Caco-2 (cell line): ENCODE results near the gene NECTIN2. TPM values are rescaled to one million over a fixed set of nuclear protein-coding genes. Genes with fewer than 3 reads are reported as not detected.
"Not testable (repeated sequence)": the region's sequence is repeated elsewhere in the genome, so short reads cannot be mapped to it uniquely, and the experiment has no call there.

Experiments used
- BruUV-seq: library from RNA; stranded (reverse); fragments of 400-500 nt; replicated peaks from 2 replicates; lab custom pipeline; 2021; lab: Mats Ljungman, UMichigan
- CTCF ChIA-PET: fragments of 300-600 bp; sonication (Branson Sonifier 250); formaldehyde crosslinking; loops from one replicate; lab custom pipeline; 2022; ENCODE audit warnings: antibody characterized with exemption; lab: Charles Lee
- POLR2A ChIA-PET: fragments of 300-600 bp; sonication (Branson Sonifier 250); formaldehyde crosslinking; loops from one replicate; lab custom pipeline; 2022; ENCODE audit warnings: antibody characterized with exemption; lab: Charles Lee
- DNase-seq, 2 experiments: peaks; one replicate each; pipeline versions ENCODE4 v3.0.0 to v3.0.0-alpha.2; 2020 to 2022
- H3K27me3 ChIP-seq: replicated peaks from 2 replicates; pipeline ENCODE4 v1.6.0; 2011; ENCODE audit warnings: low read length; ENCODE audit not compliant: control insufficient read depth, insufficient read depth
- H3K36me3 ChIP-seq: 2 replicates; pipeline ENCODE4 v1.5.1; 2011; ENCODE audit warnings: low read length; ENCODE audit not compliant: control insufficient read depth, insufficient read depth
- H3K4me1 ChIP-seq: fragments of 250-450 bp; sonication (Bioruptor Pico); 2 replicates; pipeline ENCODE4 v1.5.1; 2020; ENCODE audit warnings: mild to moderate bottlenecking
- H3K4me3 ChIP-seq: 2 replicates; pipeline ENCODE4 v1.5.1; 2011; ENCODE audit warnings: low read depth, mild to moderate bottlenecking, control low read depth, low read length
- H3K9me3 ChIP-seq: fragments of 250-450 bp; sonication (Bioruptor Pico); 2 replicates; pipeline ENCODE4 v1.5.1; 2020; ENCODE audit warnings: mild to moderate bottlenecking, moderate library complexity
- H3K27ac Mint-ChIP-seq: one replicate; pipeline ENCODE4 v1.8.0; 2022; ENCODE audit warnings: mixed read lengths; ENCODE audit not compliant: unreplicated experiment
- H3K27me3 Mint-ChIP-seq: one replicate; pipeline ENCODE4 v1.8.0; 2022; ENCODE audit warnings: mixed read lengths; ENCODE audit not compliant: insufficient read depth, unreplicated experiment
- H3K36me3 Mint-ChIP-seq: one replicate; pipeline ENCODE4 v1.8.0; 2022; ENCODE audit warnings: mild to moderate bottlenecking, mixed read lengths; ENCODE audit not compliant: insufficient read depth, unreplicated experiment
- H3K4me1 Mint-ChIP-seq: one replicate; pipeline ENCODE4 v1.8.0; 2022; ENCODE audit warnings: low read depth, mixed read lengths; ENCODE audit not compliant: unreplicated experiment
- H3K4me3 Mint-ChIP-seq: one replicate; pipeline ENCODE4 v1.8.0; 2022; ENCODE audit warnings: mild to moderate bottlenecking, moderate library complexity, mixed read lengths; ENCODE audit not compliant: unreplicated experiment
- H3K9me3 Mint-ChIP-seq: one replicate; pipeline ENCODE4 v1.8.0; 2022; ENCODE audit warnings: mixed read lengths; ENCODE audit not compliant: unreplicated experiment
- CTCF ChIP-seq, 2 experiments: fragments of 200-600 bp in 1 of 2; IDR thresholded peaks; 1 replicate in 1 of 2; 2 replicates in 1 of 2; pipeline versions ENCODE4 v1.5.1 to v1.8.0; 2011 to 2022; ENCODE audit warnings: antibody characterized with exemption in 1 of 2, control low read depth in 1 of 2, inconsistent platforms in 1 of 2, low read depth in 1 of 2, low read length in 1 of 2, mild to moderate bottlenecking in 1 of 2, moderate library complexity in 1 of 2; ENCODE audit not compliant: insufficient read depth in 1 of 2, severe bottlenecking in 1 of 2, unreplicated experiment in 1 of 2
- intact Hi-C: fragments of 100-400 bp; cut with micrococcal nuclease; formaldehyde crosslinking; loops from one replicate; pipeline ENCODE4 v1.10.0; 2022; ENCODE audit not compliant: unreplicated experiment
- total RNA-seq: library from RNA; stranded (reverse); gene quantifications from 2 replicates; pipeline ENCODE4 v1.2.3, GENCODE V29; 2022

NECTIN2 gene
- total RNA-seq, 1 experiment from 2014 or later: 258 TPM

GRCh38 chr19:44912854-44913253 is 66.8 kb downstream of the NECTIN2 start:
- Histone ChIP-seq H3K36me3 (peaks cover 2% of the 10 kb centered on the region), H3K27me3 (no peaks in the 10 kb centered on the region), H3K4me1 (peaks cover 18% of the 10 kb centered on the region), H3K9me3 (no peaks in the 10 kb centered on the region), H3K4me3 (no peak overlapping the region)
- POLR2A ChIA-PET: no interaction called here
- H3K27me3 Mint-ChIP-seq: no peaks in the 10 kb centered on the region
- H3K27ac Mint-ChIP-seq: no peak overlapping the region
- BruUV-seq: no TSS peak
- peaks cover 51% of the 10 kb centered on the region for H3K4me1 Mint-ChIP-seq
- CTCF ChIA-PET: no interaction called here
- no peak overlapping the region for H3K4me3 Mint-ChIP-seq
- intact Hi-C loops: no loop called here
- H3K36me3 Mint-ChIP-seq: peaks cover 68% of the 10 kb centered on the region
- no peak for DNase-seq
- no peaks in the 10 kb centered on the region for H3K9me3 Mint-ChIP-seq
- no peak for TF ChIP-seq CTCF (IDR thresholded peaks at IDR 0.05; ENCODE audit: insufficient read depth in 1 of 2, low read depth in 1 of 2, low read length in 1 of 2, severe bottlenecking in 1 of 2, unreplicated experiment in 1 of 2)

GRCh38 chr19:44913512-44914432 is 67.7 kb downstream of the NECTIN2 start:
- not testable (repeated sequence) for H3K9me3 Mint-ChIP-seq, H3K27me3 Mint-ChIP-seq, H3K27me3 ChIP-seq, H3K36me3 ChIP-seq, H3K9me3 ChIP-seq, DNase-seq, BruUV-seq
- intact Hi-C loops: loop anchor here (1.0 kb wide), 1 partner anchor 7 kb away; no protein-coding TSS in a partner anchor
- ChIA-PET CTCF (interaction anchor here (1.0 kb wide), 1 partner anchor 38 kb away, joined by 4 read pairs; no protein-coding TSS in a partner anchor), POLR2A (interaction anchor here (0.7 to 2.1 kb wide), 2 partner anchors 8 to 105 kb away, joined by 4 to 17 read pairs; partner anchors contain the start of genes APOE and BCAM)
- Mint-ChIP-seq H3K4me1 (peaks cover 46% of the 10 kb centered on the region), H3K36me3 (peaks cover 62% of the 10 kb centered on the region), H3K27ac (peak overlapping the region; percentile 95), H3K4me3 (peak overlapping the region; percentile 95)
- H3K4me3 ChIP-seq: peak overlapping the region; percentile 57
- peaks cover 18% of the 10 kb centered on the region for H3K4me1 ChIP-seq

GRCh38 chr19:44914433-44915206 is 68.5 kb downstream of the NECTIN2 start, which contains the start of gene APOC1:
APOC1 (plus strand) TSS chr19:44914608; CDS start chr19:44914892, 284 bp downstream.
- BruUV-seq: TSS peak; percentile 90
- peaks cover 18% of the 10 kb centered on the region for H3K4me1 ChIP-seq
- not testable (repeated sequence) for H3K36me3 ChIP-seq, H3K27me3 Mint-ChIP-seq, H3K9me3 ChIP-seq, H3K9me3 Mint-ChIP-seq, H3K27me3 ChIP-seq
- intact Hi-C loops: loop anchor here (1.0 kb wide), 1 partner anchor 8 kb away; no protein-coding TSS in a partner anchor
- peak within 1 kb of the TSS; percentile 57 for H3K4me3 ChIP-seq
- CTCF ChIA-PET: interaction anchor here (0.7 to 1.2 kb wide), 3 partner anchors 32 to 38 kb away, joined by 4 to 6 read pairs (median 5); no protein-coding TSS in a partner anchor
- H3K4me1 Mint-ChIP-seq: peaks cover 40% of the 10 kb centered on the region
- peak within 1 kb of the TSS; percentile 95 for H3K4me3 Mint-ChIP-seq
- POLR2A ChIA-PET: interaction anchor here (0.5 to 2.1 kb wide), 6 partner anchors 9 to 220 kb away, joined by 3 to 35 read pairs (median 4); partner anchors contain the start of genes APOE and BCAM
- H3K36me3 Mint-ChIP-seq: peaks cover 57% of the 10 kb centered on the region
- H3K27ac Mint-ChIP-seq: peak within 1 kb of the TSS; percentile 95
- DNase-seq: peak; percentile 92
